GM19455 (cell line): ENCODE data around the gene LPAR3.

Experiments
- ATAC-seq: cut with Tn5 transposase; IDR thresholded peaks from one replicate; pipeline ENCODE4 v1.9.1; 2021; ENCODE audit not compliant: unreplicated experiment

The LPAR3 gene

GRCh38 chr1:84859866-84860265, 33.1 kb downstream of the LPAR3 start:
- no peak for ATAC-seq

- no peak for ATAC-seq
These were observed 35.1 kb downstream of the LPAR3 start for GRCh38 chr1:84857906-84858305.

DNA sequence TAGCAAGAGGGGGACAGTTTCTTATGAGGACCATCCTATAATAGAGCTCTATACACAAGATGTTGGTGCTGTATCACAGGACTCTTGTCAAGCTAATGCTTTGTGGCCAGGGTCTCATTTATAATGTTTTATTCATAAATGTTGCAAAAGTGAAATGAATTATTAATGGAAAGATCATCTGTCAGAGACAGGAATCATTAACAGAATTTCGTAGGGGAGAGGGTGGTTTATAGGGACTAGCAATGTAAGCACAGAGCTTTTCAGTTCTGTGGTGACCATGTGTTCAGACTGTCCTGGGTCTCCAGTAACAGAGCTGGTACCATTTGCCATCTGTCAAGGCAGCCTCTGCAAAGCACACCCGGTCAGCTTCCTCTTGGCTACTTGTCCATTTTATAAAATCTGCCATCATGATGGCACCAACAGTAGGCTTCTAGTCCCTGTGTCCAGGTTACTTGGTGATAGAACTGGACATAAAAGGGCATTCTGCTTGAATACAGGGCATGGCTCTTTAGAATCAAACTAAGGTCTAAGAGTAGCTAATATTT, 36.2 kb downstream of the LPAR3 start:
- ATAC-seq = no peak

DNA sequence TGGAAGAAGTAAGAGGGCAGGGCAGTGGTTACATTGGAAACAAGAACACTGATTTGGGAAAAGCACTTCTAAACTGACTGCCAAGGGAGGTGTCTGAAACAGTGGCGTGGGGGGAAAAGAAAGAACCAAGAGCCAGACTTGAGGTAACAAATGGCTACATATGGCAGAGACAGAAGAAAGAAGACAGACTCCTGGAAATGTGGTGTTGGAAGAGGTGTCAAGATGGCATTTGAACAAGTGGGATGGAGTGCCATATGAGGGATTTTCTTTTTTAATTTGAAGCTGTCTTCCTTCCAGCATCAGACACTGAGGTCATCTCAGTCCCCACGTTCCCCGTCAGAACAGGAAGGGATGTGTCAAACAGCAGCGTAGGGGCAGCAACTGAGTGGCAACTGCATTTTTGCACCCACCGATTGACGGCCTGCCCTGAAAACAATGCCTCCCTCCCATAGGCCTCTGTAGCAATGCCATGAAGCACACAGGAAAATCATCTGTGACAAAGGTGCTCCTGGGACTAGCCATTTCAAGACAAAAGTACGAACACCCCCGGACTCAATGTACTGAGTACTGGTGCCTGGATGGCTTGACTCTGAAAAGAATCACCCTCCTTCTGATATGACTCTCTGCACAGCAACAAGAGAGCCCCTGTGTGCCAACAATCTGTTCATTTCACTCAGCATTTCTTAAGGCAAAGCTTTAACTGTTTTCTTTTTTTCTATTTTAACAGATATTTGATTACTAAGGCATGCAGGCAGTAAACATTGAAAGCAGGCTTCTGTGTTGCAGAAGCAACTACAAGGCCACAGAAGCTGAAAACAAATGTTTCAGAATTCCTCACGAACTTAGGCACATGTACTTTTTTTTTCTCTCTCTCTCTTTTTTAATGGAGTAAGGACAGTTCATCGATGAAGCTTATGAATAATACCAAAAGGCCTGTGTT, 37.0 kb downstream of the LPAR3 start:
- ATAC-seq = no peak

DNA sequence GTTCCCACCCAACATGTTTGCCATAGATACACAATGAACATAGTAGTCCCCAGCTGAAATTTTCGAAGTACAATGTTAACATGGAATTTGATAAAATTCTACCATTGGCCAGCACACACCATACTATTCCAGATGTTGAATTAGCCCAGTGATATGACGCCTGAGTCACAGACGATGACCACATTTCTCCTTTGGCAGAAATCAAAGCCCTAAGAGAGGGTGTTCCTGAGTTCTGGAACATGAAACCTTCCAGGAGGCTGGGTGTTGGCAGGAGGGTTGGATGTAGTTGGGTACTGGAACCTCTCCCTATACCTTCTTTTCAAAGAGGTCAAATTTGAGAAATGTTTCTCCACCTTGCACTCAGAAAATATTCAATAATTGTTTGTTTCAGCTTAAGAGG, 37.8 kb downstream of the LPAR3 start:
- no peak for ATAC-seq

DNA sequence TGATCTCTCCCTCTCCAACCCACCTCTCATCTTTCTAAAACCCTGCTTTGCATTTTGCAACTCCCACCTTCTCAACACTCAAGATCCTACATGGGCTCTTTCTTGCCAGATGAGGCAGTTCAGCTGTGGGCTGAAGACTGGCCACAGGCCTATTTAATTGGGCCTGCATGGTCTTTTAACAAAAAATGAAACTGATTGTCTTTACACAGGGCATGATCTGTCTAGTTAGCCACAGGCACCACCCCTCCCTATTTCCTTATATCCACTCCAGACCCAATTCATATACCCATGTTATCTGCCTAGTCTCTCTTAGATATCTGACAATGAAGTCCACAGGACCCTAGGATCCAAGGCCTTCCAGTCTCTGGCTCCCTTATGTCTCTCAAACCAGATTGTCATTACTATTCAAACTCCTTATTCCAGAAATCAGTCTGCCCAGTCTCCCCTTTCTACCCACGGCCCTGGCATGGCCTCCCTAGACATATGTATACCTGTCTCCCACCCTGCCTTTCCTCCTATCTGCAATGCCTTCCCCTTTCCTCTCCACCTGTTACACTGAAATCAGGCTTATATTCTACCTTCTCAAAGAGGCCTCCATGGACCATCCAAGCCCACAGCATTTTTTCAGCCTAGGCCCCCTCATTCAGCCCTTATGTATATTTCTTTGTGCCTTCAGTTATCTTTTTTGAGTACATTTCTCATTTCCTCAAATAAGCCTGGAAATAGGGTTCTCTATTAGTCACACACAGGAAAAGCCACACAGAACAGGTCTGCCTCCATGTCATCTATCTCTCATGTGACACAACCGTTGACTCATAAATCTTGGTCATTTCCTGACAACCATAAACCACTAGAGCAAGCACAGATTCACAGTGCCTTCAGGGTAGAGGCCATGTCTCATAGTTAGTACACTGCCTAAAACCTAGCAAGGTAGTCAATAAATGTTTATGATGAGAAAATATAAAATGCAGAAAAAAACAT, 39.0 kb downstream of the LPAR3 start:
- peak; percentile 94 for ATAC-seq

DNA sequence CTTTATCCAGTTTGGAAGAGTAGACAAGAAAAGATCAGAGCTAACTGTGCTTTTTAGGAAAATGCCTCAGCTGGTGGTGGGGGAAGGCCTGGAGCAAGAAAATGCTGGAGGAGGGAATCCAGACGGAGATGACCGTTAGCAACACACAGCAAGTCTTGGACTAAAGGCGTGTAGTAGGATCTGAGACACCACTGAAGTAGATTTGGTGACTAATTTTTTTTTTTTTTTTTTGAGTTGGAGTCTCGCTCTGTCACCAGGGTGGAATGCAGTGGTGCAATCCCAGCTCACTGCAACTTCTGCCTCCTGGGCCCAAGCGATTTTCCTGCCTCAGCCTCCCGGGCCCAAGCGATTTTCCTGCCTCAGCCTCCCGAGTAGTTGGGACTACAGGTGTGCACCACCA, 41.2 kb downstream of the LPAR3 start:
- no peak for ATAC-seq

DNA sequence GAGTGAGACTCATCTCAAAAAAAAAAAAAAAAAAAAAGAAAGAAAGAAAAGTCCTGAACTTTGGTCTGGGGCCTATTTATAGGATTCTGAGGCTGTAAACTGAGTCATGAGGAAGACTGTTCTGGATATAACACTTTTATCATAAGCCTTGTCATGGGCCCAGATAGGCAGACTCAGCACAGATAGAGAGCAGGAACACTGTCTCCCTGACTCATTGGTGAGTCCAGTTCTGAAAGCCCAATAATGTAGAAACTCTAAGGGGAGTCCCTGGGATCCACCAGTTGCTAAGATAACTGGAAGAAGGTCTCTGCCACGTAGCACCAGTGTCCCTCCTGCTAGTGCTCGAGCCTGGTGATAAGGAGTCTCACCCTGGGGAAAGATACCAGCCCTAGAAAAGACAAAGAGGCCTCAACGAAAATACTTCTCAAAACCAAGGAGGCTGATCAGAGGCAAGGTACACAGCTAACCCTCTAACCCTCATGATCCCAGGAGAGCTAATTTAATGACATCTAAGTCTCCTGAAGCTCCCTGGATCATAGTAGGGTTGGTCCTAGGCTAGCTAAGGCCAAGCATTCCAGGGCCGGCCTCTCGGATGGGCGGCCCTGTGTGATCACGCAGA, 43.5 kb downstream of the LPAR3 start:
- no peak for ATAC-seq

DNA sequence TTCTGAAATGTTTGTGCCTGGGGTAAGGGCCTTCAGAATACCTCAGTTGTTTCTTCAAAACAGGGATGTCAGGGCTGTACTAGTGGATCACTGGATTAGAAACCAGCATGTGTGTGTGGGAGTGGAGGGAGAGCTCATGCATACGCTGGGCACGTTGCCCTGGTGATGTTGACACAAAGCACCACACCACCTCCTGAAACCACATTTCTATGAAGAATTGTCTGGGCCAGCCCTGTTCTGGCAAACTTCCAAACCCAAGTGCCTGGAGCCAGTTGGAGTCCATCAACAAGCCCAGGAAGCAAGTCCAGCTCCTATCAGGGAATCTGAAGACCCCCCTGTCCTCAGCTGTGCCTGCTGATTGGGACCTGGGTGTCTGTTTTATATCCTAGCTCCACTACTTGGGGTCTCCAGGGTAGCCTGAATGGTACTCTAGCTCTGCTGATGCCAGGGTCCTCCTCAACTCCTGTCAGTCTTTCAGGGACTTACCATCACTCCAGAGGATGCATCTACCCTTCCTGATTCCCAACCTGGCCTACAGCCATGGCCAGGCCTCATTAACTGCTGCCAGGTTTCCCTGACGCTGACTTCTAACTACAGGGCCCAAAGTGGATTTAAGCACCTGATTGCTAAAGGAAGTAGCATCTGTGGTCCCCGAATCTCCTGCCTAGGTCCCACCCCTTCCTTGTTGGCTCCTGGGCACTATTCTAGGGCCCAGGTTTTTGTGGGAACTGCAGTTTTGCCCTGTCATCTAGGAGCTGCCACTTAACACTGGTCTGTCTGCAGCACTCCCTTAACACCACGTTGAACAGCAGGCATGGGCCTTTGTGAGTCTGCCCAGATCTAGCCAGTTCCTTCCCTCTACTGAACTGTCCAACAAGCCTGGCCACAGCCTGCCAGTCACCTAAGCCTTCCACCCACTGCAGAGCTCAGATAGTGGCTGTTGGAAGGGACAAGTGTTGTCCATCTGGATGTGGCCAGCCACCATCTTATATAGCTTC, 45.5 kb downstream of the LPAR3 start:
- no peak for ATAC-seq

DNA sequence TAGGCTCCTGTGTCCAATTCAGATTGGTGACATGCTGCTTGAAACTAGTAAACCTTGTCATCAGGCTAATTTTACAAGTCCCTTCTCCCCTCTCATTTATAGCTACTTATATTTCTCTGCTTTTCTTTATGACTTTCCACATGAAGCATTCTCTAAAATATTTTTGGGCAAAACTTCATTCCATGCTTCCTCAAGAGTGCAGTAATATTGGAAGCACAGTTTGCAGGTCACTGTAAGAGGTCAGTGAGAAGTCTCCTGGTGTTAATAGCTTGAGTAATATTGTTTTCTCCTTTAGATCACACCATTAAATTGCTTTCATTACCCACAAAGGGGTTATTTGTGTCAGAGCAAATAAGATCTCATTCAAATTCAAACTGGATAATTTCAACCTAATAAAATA, 46.6 kb downstream of the LPAR3 start:
- ATAC-seq = no peak

DNA sequence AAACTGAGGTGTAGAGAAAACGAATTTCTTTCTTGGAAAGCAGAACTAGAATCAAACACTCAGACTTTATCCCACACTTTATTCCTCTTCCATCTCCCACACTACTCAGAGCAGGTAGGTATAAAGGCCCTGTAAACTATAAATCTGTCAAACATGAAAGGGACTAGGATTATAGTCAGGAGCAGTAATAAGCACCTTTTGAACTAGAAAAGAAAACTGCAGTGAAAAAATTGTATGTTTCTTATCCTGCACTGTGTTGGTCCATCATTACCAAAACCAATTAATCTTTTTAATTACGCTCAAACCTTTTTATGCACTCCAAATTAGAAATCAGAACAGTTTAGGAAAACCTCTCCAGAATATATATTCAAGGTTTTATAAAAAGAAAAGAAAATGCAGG, 47.6 kb downstream of the LPAR3 start:
- ATAC-seq = no peak

- ATAC-seq = no peak
These were observed 48.9 kb downstream of the LPAR3 start for GRCh38 chr1:84844094-84844493.

- ATAC-seq = no peak
These were observed 50.2 kb downstream of the LPAR3 start for GRCh38 chr1:84842748-84843231.

GRCh38 chr1:84841971-84842370, 51.0 kb downstream of the LPAR3 start:
- ATAC-seq = no peak

DNA sequence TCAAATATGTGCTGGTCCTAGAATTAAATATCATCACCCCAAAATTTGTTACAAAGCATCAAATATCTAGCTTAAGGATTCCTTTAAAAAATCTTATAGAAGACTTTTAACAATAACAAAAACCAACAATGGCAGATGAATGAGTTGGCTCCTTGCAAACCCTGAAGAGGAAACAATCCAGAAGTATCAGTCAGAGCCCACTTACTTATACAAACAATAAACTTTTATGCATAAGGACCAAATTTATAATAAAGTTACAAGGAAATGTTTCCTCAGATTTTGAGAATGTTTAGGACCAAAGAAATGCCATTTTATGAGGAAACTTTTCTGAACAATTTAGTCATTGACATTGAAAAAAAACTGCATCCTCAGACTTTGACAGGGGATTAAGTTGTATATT, 52.7 kb downstream of the LPAR3 start:
- no peak for ATAC-seq

DNA sequence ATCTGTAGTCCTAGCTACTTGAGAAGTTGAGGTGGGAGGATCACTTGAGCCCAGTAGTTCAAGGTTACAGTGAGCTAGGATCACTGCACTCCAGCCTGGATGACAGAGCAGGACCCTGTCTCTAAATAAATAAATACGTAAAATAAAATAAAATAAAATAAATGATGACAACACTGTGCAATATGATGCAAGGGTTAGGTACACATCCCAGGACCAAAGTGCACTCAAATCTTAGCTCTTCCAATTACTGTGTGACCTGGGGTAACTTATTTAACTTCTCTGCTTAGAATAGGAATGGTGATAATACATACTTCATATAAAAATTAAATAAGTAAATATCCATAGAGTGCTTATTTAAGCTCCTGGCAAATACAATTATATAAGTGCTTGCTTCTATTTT, 53.5 kb downstream of the LPAR3 start:
- ATAC-seq = no peak

GRCh38 chr1:84836145-84836544, 56.9 kb downstream of the LPAR3 start:
- ATAC-seq = no peak

GRCh38 chr1:84835169-84835568, 57.8 kb downstream of the LPAR3 start:
- no peak for ATAC-seq

DNA sequence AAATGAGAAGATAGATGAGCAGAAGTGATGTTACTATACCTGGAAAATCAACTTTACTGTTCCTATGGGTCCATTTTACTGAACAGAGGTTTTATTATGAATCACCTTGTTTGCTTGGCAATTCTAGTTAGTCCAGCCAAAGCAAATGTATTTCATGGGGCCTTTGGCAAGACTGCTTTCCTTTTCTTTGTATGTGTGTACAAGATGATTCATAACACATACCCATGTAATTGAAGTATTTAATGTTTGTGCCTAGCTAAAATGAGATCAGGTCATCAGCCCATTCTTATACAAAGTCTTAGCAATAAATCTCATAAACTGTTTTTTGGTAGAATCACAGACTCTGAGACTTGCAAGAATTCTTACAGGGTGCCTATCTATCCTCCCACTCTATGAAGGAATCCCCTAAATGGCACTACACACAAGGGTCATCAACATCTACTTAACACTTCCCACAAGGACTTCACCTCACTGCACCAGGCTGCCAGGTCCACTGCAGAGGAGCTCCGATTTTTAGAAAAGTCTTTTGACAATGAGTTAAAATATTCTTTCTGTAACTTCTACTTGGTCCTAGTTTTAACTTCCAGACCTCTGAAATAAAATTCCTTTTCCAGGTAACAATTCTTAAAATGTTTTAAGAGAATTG, 58.5 kb downstream of the LPAR3 start:
- no peak for ATAC-seq
